AG04450 (cell line): ENCODE measurements around the gene LYPD3. TPM values are rescaled to one million over a fixed set of nuclear protein-coding genes. Genes with fewer than 3 reads are reported as not detected.

ENCODE experiments used
- CTCF ChIA-PET: fragments of 300-600, 350-600 bp; formaldehyde crosslinking; extraction: SDS; loops from one replicate; lab custom pipeline; 2022; ENCODE audit warnings: antibody characterized with exemption, inconsistent platforms; lab: Charles Lee
- POLR2A ChIA-PET: fragments of 350-600 bp; formaldehyde crosslinking; extraction: SDS; loops from one replicate; lab custom pipeline; 2021; ENCODE audit warnings: antibody characterized with exemption, inconsistent platforms; lab: Yijun Ruan, JAX
- DNase-seq: peaks from one replicate; pipeline ENCODE4 v3.0.0-alpha.2; 2011; ENCODE audit warnings: low read depth, low spot score
- H3K27ac ChIP-seq: one replicate; pipeline ENCODE4 v1.5.1; 2012; ENCODE audit warnings: low read depth, low read length, control low read depth
- H3K27me3 ChIP-seq: one replicate; pipeline ENCODE4 v1.6.0; 2012; ENCODE audit warnings: low read length; ENCODE audit not compliant: control insufficient read depth, insufficient read depth
- H3K4me3 ChIP-seq: 2 replicates; pipeline ENCODE4 v1.5.1; 2011; ENCODE audit warnings: mild to moderate bottlenecking, low read depth, low read length, control low read depth
- H3K9me3 ChIP-seq: 2 replicates; pipeline ENCODE4 v1.5.1; 2012; ENCODE audit warnings: low read length; ENCODE audit not compliant: control insufficient read depth, insufficient read depth
- CTCF ChIP-seq: IDR thresholded peaks from 2 replicates; pipeline ENCODE4 v1.5.1; 2011; ENCODE audit warnings: low read depth, low read length, control low read depth, inconsistent platforms
- polyA plus RNA-seq: library from polyadenylated mRNA; depleted of rRNA; stranded (reverse); fragments of >200 nt; gene quantifications from 2 replicates; pipeline ENCODE4 v1.2.3, GENCODE V29; 2011

LYPD3 gene
- polyA plus RNA-seq, 1 experiment = 0.60 TPM

- Histone ChIP-seq H3K4me3 (no peak overlapping the region), H3K27ac (no peak overlapping the region), H3K9me3 (peaks cover 14% of the 10 kb centered on the region), H3K27me3 (peaks cover 7% of the 10 kb centered on the region)
- DNase-seq = no peak
- TF ChIP-seq CTCF = no peak
- CTCF ChIA-PET = interaction anchor here (1.5 to 2.1 kb wide), 2 partner anchors 14 to 15 kb away, joined by 3 to 15 read pairs; no protein-coding TSS in a partner anchor
- POLR2A ChIA-PET = interaction anchor here (0.6 to 2.1 kb wide), 2 partner anchors 11 to 16 kb away, joined by 3 to 12 read pairs; no protein-coding TSS in a partner anchor
Observed at GRCh38 chr19:43462383-43462782, 3.0 kb downstream of the LYPD3 start.

- no peak for TF ChIP-seq CTCF
- no peak overlapping the region for H3K4me3 ChIP-seq
- ChIA-PET CTCF (interaction anchor here (2.7 kb wide), 1 partner anchor 14 kb away, joined by 23 read pairs; no protein-coding TSS in a partner anchor), POLR2A (no interaction called here)
- H3K27me3 ChIP-seq = peaks cover 10% of the 10 kb centered on the region
- no peak overlapping the region for H3K27ac ChIP-seq
- peaks cover 14% of the 10 kb centered on the region for H3K9me3 ChIP-seq
- DNase-seq = no peak
Observed at GRCh38 chr19:43461303-43461702, 4.1 kb downstream of the LYPD3 start.

- no peak for TF ChIP-seq CTCF
- Histone ChIP-seq H3K4me3 (no peak overlapping the region), H3K27ac (no peak overlapping the region), H3K9me3 (peaks cover 14% of the 10 kb centered on the region), H3K27me3 (peaks cover 10% of the 10 kb centered on the region)
- DNase-seq = no peak
- POLR2A ChIA-PET = no interaction called here
- CTCF ChIA-PET = interaction anchor here (2.7 kb wide), 1 partner anchor 13 kb away, joined by 23 read pairs; no protein-coding TSS in a partner anchor
Observed at GRCh38 chr19:43460362-43461016, 4.9 kb downstream of the LYPD3 start.

GRCh38 chr19:43457809-43458208 lies 7.6 kb downstream of the LYPD3 start:
- H3K9me3 ChIP-seq = peaks cover 3% of the 10 kb centered on the region; the same call in 1 of the 2 replicates
- ChIA-PET POLR2A (no interaction called here), CTCF (interaction anchor here (2.7 kb wide), 1 partner anchor 11 kb away, joined by 26 read pairs; no protein-coding TSS in a partner anchor)
- DNase-seq = no peak
- no peak overlapping the region for H3K4me3 ChIP-seq
- TF ChIP-seq CTCF = no peak
- H3K27ac ChIP-seq = no peak overlapping the region
- H3K27me3 ChIP-seq = peaks cover 16% of the 10 kb centered on the region

GRCh38 chr19:43455321-43456113 lies 9.9 kb downstream of the LYPD3 start:
- peaks cover 14% of the 10 kb centered on the region for H3K27me3 ChIP-seq
- peaks cover 7% of the 10 kb centered on the region; the same call in 1 of the 2 replicates for H3K9me3 ChIP-seq
- no peak for DNase-seq
- H3K27ac ChIP-seq = no peak overlapping the region
- TF ChIP-seq CTCF = no peak
- no peak overlapping the region for H3K4me3 ChIP-seq
- ChIA-PET CTCF (interaction anchor here (1.0 to 2.7 kb wide), 3 partner anchors 8 to 64 kb away, joined by 3 to 26 read pairs (median 7); no protein-coding TSS in a partner anchor), POLR2A (no interaction called here)
